ENCODE measurements around the gene SAPCD2. TPM values are rescaled to one million over a fixed set of nuclear protein-coding genes. Genes with fewer than 3 reads are reported as not detected.
"Not testable (repeated sequence)": the region's sequence is repeated elsewhere in the genome, so short reads cannot be mapped to it uniquely, and the experiment has no call there.

The SAPCD2 gene
- total RNA-seq, 2 donors from 2014 or later = 10.3 to 16.8 TPM

DNA sequence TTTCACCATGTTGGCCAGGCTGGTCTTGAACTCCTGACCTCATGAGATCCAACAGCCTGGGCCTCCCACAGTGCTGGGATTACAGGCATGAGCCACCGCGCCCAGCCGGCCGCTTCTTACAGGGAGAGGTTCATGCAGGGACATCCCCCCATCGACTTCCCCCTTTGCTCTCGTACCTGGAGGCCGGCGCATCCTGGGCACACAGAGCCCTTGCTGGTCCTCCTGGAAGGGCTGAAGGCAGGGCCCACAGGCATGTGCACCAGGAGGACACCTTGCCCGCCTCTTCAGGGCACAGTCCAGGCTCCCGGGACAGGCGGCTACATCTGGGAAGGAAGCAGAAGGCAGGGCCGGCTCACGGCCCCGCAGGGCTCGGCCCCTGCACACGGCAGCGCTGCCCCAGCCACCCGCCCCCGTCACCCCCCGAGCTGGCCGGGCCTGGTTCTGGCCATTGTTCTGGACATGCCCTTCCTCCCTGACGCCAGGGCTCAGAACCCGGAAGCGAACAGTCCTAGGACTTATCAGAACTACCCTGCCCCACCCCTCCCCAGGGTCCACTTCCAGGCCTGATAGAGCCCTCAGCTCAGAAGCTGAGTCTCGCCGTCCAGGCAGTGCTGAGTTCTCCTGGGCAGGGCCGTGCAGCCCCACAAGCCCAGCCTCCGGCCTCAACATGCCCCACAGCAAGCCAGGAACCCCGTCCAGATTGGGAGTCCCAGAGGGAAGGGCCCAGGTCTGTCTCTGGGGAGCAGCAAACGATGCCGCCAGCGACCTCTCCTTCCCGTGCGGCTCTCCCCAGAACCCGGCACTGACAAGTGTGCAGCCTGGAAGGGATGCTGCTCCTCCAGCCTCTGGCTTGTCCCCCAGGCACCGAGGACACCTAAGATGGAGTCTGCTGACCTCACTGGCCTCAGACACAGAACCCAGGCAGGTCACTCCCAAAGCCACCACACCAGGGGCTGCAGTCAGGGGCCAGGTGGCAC lies 27.3 kb downstream of the SAPCD2 start:
- intact Hi-C loops (cut with DNase I, micrococcal nuclease) = no loop called here
- no peak for ATAC-seq
- no peak for DNase-seq

DNA sequence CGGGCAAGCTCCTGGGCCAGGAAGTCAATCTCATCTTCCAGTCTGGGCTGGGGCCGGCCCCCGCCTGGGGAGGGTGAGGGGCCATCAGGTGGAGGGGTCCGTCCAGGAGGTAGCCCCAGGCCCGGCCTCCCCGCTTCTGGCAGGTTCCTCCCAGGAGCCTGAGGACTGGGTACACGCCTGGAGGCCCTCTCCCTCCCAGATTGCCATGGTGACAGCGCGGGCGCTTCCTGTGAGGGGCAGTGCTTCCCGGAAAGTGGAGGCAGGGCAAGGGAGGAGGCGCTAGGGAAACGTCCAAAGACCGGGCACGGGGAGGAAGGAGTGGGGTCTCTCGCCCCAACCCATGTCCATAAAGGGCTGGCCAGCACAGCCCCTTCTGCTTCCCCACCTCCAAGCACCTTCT lies 29.2 kb downstream of the SAPCD2 start:
- intact Hi-C loops (cut with DNase I, micrococcal nuclease) = no loop called here
- DNase-seq = no peak
- no peak for ATAC-seq

GRCh38 chr9:137040568-137040967 lies 29.8 kb downstream of the SAPCD2 start:
- intact Hi-C loops (cut with DNase I, micrococcal nuclease) = no loop called here
- DNase-seq (no peak), ATAC-seq (no peak)

- DNase-seq (no peak), ATAC-seq (no peak)
- intact Hi-C loops (cut with DNase I, micrococcal nuclease) = loop anchor here in 1 of 2 donors (5.0 kb wide), 1 partner anchor 252 kb away; no protein-coding TSS in a partner anchor
Measured at GRCh38 chr9:137039611-137040366, 30.6 kb downstream of the SAPCD2 start.

- ATAC-seq = no peak
Measured at GRCh38 chr9:137038916-137039315, 31.4 kb downstream of the SAPCD2 start.

DNA sequence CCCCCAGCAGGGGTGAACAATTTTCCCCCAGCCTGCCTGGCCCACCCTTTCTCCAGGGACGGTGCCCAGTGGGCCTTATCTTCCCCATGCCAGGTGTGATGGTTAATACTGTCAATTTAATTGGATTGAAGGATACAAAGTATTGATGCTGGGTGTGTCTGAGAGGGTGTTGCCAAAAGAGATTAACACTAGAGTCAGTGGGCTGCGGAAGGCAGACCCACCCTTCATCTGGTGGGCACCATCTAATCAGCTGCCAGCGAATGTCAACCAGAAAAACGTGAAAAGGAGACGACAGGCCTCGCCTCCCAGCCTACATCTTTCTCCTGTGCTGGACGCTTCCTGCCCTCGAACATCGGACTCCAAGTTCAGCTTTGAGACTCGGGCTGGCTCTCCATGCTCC lies 32.9 kb downstream of the SAPCD2 start:
- intact Hi-C loops (cut with DNase I, micrococcal nuclease) = loop anchor here in 1 of 2 donors (5.0 kb wide), 1 partner anchor 250 kb away; no protein-coding TSS in a partner anchor
- ATAC-seq = no peak
- no peak for DNase-seq

More at GRCh38 chr9:137038916-137039315, 31.4 kb downstream of the SAPCD2 start:
- DNase-seq = no peak
- intact Hi-C loops (cut with DNase I, micrococcal nuclease) = loop anchor here in 1 of 2 donors (5.0 kb wide), 1 partner anchor 252 kb away; no protein-coding TSS in a partner anchor

- no peak for ATAC-seq
- DNase-seq = no peak
- intact Hi-C loops (cut with DNase I, micrococcal nuclease) = loop anchor here in 1 of 2 donors (5.0 kb wide), 1 partner anchor 250 kb away; no protein-coding TSS in a partner anchor
Measured at GRCh38 chr9:137037035-137037434, 33.3 kb downstream of the SAPCD2 start.

DNA sequence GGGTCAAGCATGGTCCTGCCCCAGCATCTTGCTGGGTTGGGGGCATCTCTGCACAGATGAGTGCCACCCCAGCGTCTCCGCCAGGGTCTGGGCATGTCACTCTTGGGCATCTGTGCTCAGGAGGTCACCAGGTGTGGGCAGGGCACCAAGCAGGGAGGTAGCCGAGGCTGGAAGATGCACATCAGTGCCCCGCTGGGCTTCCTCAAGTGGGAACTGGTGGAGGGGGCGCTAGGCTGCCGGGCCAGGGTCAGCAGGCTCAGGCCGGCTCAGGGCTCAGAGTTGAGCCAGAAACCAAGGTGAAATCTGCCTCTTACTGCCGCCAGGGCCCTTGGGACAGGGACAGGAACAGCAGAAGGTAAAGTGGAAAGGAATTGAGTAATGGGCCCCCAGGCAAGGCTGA lies 34.4 kb downstream of the SAPCD2 start:
- intact Hi-C loops (cut with DNase I, micrococcal nuclease) = loop anchor here in 1 of 2 donors (5.0 kb wide), 1 partner anchor 249 kb away; no protein-coding TSS in a partner anchor
- ATAC-seq = no peak
- no peak for DNase-seq

GRCh38 chr9:137035507-137035834 lies 34.9 kb downstream of the SAPCD2 start:
- intact Hi-C loops (cut with DNase I, micrococcal nuclease) = loop anchor here in 1 of 2 donors (5.0 kb wide), 1 partner anchor 248 kb away; no protein-coding TSS in a partner anchor
- ATAC-seq = peak; percentile 2
- no peak for DNase-seq

- intact Hi-C loops (cut with DNase I, micrococcal nuclease) = loop anchor here in 1 of 2 donors (5.0 kb wide), 1 partner anchor 248 kb away; no protein-coding TSS in a partner anchor
- ATAC-seq (peak; percentile 84), DNase-seq (peak; percentile 80 to 81)
Measured at GRCh38 chr9:137034709-137035506, 35.4 kb downstream of the SAPCD2 start.

DNA sequence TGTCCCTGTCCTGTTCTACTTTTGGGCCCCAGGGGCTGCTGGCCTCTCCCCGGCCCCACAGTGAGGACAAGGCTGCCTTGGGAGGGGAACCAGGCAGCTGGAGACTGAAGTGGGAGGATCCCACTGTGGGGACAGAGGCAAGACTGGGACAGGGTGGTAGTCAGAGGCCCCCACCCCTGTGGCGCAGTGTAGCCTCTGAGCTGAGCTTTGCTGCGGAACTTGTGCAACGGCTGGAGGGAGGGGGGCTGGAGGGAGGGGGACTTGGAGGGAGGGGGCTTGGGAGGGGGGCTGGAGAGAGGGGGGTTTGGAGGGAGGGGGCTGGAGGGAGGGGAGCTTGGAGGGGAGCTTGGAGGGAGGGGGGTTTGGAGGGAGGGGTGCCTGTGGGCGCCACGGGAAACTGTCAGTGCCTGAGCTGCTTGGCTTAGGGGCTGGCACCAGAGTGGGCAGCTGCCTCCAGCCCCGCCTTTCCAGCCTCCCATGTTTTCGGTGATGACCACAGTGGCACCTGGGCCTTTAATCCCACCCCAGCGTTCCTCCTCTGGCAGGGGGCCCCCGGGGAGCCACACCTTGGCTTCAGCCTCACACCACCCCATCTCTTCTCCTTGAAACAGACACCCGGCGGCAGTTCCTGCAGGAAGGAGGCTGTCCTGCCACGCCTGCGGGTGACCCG lies 36.2 kb downstream of the SAPCD2 start:
- intact Hi-C loops (cut with DNase I, micrococcal nuclease) = no loop called here
- ATAC-seq = peak; percentile 79

DNA sequence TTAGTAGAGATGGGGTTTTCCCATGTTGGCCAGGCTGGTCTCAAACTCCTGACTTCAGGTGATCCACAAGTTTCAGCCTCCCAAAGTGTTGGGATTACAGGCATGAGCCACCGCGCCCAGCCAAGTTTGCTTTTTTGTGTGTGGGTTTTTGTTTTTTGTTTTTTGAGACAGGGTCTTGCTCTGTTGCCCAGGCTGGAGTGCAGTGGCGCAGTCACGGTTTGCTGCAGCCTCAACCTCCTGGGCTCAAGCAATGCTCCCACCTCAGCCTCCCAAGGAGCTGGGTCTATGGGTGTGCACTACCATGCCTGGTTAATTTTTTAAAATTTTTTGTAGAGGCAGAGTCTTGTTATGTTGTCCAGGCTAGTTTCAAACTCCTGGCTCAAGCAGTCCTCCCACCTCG lies 36.9 kb downstream of the SAPCD2 start:
- intact Hi-C loops (cut with DNase I, micrococcal nuclease) = not testable (repeated sequence)

More for the DNA sequence above, 36.2 kb downstream of the SAPCD2 start:
- DNase-seq = peak; percentile 76 to 78

GRCh38 chr9:137032858-137033257 lies 37.5 kb downstream of the SAPCD2 start:
- DNase-seq = no peak
- no peak for ATAC-seq
- intact Hi-C loops (cut with DNase I, micrococcal nuclease) = no loop called here

More for the DNA sequence above, 36.9 kb downstream of the SAPCD2 start:
- DNase-seq, ATAC-seq: not testable (repeated sequence)

DNA sequence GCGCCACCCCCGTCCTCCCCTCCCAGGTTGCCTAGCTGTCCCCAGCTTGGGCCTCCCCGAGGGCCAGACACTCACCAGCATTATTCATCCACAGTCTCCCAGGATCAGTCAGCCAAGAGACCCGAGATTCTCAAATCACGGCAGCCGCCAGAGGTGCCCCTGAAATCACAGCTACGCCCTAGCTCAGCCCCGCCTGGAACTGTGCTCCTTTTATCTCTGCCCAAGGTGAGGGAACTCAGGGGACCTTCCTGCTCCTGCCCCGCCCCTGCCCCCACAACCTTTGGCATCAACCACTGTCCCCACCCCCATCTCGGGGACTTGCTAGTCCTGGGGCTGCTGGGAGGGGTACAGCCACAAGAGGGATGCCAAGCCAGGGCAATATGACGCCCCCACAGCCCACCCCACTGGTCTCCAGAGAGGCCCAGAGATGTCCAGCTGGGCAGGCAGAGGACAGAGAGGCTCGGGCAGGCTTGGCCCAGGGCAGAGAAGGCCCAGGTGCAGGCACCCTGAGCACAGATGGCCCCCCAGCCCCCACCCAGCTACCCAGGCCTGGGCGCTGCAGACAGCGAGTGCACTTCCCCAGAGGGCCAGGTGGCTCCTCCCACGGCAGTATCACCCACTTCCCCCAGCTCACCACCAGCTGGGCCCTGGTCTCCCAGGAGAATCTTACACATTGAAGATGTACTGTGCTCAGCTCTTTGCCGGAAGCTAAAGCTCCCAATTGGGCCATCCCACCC lies 38.3 kb downstream of the SAPCD2 start, which contains the start of gene FUT7:
Gene FUT7, minus strand, starts transcription at position 185 of the 737 bp plus-strand sequence. Its CDS starts 97 bp downstream, at position 88.
- intact Hi-C loops (cut with DNase I, micrococcal nuclease) = no loop called here
- no peak for DNase-seq

GRCh38 chr9:137030538-137031527 lies 39.5 kb downstream of the SAPCD2 start:
- intact Hi-C loops (cut with DNase I, micrococcal nuclease) = no loop called here
- ATAC-seq (no peak), DNase-seq (peak in 1 of 2 donors; percentile 51)

More for the DNA sequence above, 38.3 kb downstream of the SAPCD2 start, which contains the start of gene FUT7:
- no peak for ATAC-seq

GRCh38 chr9:137030006-137030405 lies 40.4 kb downstream of the SAPCD2 start:
- no peak for DNase-seq
- ATAC-seq = no peak
- intact Hi-C loops (cut with DNase I, micrococcal nuclease) = no loop called here

All from left colon (tissue), 2 donors.